ENCODE results near the gene CIPC.
A peak's percentile ranks its signal among the peaks of the same experiment; 100 is the strongest.

The CIPC gene

DNA sequence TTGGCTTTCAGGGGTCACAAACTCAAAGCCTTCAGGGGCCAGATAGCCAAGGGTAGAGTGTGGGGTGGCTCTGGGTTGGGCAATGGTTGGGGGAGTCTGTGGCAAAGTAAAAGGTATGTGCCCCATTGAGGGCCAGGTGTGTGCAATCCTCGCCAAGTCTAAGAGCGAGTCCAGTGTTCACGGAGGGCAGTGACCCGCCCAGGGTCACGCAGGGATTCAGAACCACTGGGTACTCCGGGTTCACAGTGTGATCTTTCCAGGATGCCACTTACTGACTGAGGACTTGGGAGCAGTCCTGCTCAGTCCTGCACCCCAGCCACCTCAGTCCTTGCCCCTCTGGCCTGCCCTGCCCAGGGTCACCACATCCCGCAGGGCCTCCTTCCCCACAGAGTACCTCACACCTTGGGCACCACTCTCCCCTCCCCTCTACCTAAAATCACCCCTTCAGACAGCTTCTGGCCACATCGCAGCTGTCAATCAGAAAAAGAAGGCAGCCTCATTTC, 27.8 kb downstream of the CIPC start:
- DNase-seq (ENCODE audit: low spot score) = no peak

GRCh38 chr14:77126461-77126990, 28.5 kb downstream of the CIPC start:
- DNase-seq (ENCODE audit: low spot score) = no peak

- no peak for DNase-seq (ENCODE audit: low spot score)
Measured at GRCh38 chr14:77128414-77128891, 30.4 kb downstream of the CIPC start.

DNA sequence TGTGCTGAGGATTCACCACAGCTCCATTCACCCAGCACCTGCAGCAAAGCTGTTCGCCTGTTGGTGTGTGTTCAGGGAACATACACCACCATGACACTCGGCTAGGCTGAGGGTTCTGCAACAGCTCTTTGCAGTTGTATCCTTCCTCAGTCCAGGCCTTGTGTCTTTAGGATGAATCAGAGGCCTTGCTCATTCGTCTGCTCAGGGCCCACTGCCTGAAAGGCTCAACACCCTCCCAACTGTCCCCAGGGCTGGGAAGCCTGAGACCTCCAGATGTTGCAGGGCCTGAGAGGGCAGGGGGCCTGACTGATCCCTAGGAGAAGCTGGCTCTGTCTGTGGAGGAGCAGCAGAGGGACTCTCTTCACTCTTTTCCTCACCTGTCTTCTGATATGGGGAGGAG, 32.3 kb downstream of the CIPC start:
- no peak for DNase-seq (ENCODE audit: low spot score)

DNA sequence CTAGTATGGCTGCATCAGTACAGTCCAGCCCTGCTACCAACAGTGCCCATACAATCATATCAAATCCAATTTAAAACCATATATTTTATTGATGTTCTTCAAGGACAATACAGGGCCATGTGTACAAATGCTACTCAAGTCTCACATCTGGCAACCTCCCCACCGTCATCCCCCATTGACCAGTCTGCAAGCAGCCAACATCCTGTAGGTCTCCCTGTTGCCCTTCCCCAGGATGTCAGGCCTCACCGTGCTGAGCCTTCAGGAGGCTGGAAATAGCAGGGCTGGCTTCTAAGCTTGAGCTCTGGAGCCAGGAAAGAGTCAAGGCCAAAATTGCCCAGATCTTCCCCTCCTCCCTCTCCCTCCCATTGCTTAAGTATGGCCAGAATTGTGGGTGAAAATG, 33.1 kb downstream of the CIPC start:
- DNase-seq (ENCODE audit: low spot score) = no peak

- DNase-seq (ENCODE audit: low spot score) = no peak
Measured at GRCh38 chr14:77131871-77132486, 33.9 kb downstream of the CIPC start.

- DNase-seq (ENCODE audit: low spot score) = peak; percentile 41
Measured at GRCh38 chr14:77133720-77134338, 35.8 kb downstream of the CIPC start.

- DNase-seq (ENCODE audit: low spot score) = no peak
Measured at GRCh38 chr14:77139022-77139421, 41.0 kb downstream of the CIPC start.

DNA sequence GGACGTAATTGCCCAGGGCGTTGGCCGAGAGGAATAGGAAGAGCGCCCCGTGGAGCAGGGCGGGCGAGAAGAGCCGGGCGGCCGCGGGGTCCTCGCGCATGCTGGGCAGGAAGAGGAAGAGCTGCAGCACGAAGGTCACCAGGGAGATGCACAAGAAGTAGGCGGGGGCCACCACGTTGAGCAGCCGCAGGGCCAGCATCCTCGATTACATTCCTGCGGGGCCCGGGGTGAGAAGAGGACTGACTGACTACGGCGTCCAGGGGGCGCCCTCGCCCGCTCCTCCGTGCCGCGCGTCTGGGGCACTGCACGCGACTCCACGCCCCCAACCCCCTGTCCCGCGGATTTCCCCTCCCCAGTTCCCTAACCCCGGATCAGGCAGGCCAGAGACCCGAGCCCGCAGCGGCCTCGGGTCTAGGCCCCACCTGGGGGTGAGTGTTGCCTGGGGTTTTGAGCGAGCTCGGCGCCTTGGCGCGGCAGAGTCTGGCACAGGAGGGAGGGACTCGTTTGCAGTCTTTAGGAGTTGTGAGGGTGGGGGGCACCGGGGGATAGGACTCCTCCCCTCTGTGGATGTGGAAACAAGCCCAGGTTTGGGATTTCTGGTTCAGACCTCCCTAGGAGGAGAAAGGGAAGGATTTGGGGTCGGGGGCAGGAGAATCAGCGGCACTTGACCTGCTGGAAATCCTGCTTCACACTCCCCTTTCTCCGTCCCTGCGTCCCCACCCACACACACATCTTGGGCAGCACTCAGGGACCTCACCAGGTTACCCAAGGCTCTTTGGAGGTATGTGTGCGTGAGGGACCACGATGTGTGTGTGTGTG, 41.7 kb downstream of the CIPC start:
- DNase-seq (ENCODE audit: low spot score) = no peak

- no peak for DNase-seq (ENCODE audit: low spot score)
Measured at GRCh38 chr14:77140359-77141213, 42.5 kb downstream of the CIPC start.

GRCh38 chr14:77141214-77142004, 43.4 kb downstream of the CIPC start, which contains the start of gene ZDHHC22:
Gene ZDHHC22 (minus strand): TSS chr14:77141791. CDS start chr14:77139738, 2,053 bp downstream.
- no peak for DNase-seq (ENCODE audit: low spot score)

DNA sequence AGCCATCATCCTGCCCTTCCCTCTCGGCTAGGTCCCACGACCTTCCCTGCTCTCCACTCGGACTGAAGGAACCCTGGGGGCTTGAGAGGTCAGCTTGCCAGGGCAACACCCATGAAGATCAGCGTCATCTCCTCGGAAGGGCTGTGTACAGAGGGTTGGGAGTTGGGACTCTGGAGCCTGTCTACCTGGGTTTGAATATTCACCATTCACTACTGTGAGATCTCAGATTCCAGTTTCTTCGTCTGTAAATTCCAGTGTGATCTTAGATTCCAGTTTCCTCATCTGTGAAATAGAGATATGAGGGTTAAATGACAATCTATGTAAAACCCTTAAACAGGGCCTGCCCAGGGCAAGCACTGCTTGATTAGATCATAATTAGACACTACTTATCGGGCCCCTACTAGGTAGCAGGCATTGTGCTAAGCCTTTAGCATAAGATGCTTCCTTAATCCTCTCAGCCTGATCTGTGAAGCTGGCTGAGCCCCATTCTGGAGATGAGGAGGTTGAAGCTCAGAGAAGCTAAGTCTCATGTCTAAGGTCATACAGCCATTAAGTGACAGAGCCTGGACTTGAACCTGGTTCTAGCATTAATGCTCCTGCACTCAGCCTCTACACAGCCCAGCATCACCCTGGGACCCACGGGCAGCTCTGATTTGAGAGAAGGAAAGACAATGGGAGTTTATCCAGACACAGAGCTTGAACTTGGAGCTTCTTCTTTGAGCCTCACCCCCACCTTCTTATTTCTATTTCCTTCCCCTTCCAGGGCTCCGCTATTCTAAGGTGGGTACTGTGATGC, 44.1 kb downstream of the CIPC start:
- DNase-seq (ENCODE audit: low spot score) = no peak

DNA sequence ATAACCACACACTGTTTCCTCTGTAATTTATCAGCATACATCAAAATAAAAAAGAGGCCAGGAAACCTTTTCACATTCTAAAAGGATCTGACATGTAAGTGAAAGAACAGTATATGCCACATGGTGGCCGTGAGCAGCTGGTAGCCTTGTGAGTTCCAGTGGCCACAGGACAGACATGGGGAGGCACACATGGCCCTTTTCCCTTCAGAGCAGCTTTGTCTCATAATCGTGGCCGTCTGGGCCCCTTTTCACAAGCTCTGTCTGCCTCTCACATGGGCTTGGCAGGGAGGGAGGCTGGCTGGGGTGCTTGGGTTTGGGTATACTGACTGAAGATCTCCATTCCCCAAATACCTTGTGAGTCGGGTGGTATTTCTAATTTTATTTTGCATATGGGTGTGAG, 45.0 kb downstream of the CIPC start:
- DNase-seq (ENCODE audit: low spot score) = no peak

DNA sequence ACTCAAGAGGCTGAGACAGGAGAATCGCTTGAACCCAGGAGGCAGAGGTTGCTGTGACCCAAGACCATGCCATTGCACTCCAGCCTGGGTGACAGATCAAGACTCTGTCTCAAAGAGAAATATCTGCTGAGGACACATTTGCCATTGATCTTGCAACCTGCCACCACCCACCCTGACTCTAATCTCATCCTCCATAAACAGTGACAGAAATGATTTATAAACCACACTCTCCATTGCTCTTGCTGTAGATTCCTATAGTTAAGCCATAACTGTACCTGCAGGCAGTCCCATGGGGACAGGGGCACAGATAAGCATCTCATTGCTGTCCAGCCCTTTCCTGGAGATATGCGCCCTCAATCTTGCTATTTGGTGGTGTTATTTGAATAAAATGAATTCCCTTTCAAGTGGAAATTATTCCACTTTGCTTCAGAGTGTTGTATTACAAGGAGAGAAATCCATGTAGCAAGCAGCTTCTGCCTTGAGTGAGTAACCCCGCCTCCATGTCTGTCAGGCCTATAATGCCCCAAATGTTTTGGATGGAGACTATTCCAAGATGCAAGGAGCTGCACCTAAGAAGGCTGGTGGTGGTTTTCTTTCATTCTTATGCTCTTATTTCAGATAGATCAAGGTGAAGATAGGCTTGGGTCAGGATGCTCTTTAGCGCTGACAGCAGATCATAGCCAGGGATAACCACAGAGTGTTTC, 46.5 kb downstream of the CIPC start:
- no peak for DNase-seq (ENCODE audit: low spot score)

DNA sequence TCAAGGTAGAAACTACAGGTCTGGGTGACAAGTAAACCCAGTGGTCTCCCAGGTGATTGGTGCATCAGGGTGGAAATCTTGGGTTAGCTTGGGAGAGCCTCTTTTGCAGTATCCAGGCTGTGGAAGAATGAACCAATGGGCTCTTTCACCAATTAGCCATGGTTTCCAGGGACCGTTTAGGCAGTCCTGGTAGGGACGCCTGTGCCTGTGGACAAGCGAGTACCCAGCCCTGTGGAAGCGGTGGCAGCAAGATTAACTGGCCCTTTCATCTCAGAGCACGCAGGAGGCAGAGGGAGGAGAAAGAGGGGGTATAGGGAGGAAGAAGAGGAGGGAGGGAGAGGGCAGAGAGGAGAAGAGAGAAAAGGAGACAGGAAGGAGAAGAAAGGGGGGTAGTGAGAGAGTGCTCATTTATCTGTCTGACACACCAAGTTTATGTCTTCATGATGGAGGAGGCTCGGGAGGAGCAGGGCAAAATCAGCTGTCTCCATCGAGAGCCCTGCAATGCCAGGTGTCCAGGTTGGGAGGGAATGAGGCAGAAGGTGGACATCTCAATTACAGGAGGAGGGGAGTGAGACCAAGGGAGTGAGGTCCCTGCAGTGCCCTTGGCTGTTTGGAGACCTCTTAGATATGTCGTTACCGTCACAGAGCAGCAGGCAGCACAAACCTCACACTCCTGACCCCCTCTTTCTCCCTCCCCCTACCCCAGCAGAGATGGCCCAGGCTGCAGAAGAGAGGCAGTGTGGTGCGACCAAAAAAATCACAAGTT, 48.1 kb downstream of the CIPC start:
- no peak for DNase-seq (ENCODE audit: low spot score)

DNA sequence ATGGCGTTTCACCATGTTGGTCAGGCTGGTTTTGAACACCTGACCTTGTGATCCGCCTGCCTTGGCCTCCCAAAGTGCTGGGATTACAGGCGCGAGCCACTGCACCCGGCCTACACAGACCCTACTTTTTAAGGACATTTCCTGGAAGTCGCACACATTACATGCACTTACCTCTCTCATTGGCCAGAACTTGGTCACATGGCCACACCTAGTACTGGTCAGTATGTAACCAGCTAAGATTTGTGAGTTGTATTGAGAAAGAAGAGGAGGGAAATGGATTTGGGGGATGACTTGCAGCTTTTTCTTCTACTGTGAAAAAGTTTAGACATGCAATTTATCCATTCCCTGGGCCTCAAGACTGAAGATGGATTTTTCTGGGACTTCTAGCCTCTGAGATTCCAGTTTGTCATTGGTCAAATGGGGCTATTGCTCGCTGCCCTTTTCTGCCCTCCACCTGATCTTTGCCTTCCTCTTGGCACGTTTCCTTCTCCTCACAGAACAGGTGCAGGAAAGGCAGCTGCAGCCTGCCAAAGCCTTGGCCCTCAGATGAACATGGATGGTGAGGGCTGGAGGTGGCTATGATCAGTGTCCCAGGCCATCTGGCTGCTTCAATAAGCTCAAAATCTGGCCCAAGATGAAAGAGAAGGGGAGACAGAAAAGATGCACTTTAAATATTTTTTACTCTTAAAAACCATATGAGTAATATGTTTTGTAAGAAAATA, 50.6 kb downstream of the CIPC start:
- DNase-seq (ENCODE audit: low spot score) = no peak

DNA sequence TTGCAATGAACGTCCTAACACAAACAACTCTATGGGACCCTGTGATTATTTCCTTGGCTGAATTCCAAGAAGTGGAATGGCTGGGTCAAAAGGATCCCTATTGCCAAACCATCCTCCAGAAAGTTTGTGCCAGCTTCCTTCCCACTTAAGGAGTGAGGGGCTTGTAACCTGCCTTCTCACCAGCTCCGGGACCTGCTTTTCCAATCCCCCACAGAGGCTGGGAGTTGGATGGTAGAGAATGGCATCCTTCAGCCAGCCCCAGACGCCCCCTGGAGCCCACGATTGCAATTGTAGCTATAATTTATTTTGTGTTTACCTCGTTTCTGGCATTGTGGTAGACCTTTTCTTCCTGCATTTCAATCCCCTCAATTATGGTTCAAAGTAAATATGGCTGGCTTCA, 53.2 kb downstream of the CIPC start:
- DNase-seq (ENCODE audit: low spot score) = no peak
